HEK293 (cell line): Measurements from ENCODE around the gene PNPO.

Source experiments
- EGR2 ChIP-seq: fragments of 450-650 bp; formaldehyde crosslinking; IDR thresholded peaks from 2 replicates; pipeline ENCODE4 v1.5.1; 2016; ENCODE audit warnings: low read depth, missing biosample characterization, missing genetic modification characterization
- KLF8 ChIP-seq: fragments of 450-650 bp; formaldehyde crosslinking; IDR thresholded peaks from 2 replicates; pipeline ENCODE4 v1.5.1; 2016; ENCODE audit warnings: missing biosample characterization, missing genetic modification characterization
- SP7 ChIP-seq: fragments of 450-650 bp; formaldehyde crosslinking; IDR thresholded peaks from 2 replicates; pipeline ENCODE4 v1.5.1; 2016; ENCODE audit warnings: missing biosample characterization, missing genetic modification characterization
- ZNF175 ChIP-seq: fragments of 450-650 bp; formaldehyde crosslinking; IDR thresholded peaks from 2 replicates; pipeline ENCODE4 v1.5.1; 2016; ENCODE audit warnings: missing biosample characterization, missing genetic modification characterization
- ZNF202 ChIP-seq: fragments of 450-650 bp; formaldehyde crosslinking; IDR thresholded peaks from 2 replicates; pipeline ENCODE4 v1.5.1; 2016; ENCODE audit warnings: missing biosample characterization, missing genetic modification characterization, borderline replicate concordance
- ZNF23 ChIP-seq: fragments of 450-650 bp; formaldehyde crosslinking; IDR thresholded peaks from 2 replicates; pipeline ENCODE4 v1.5.1; 2016; ENCODE audit warnings: missing biosample characterization, missing genetic modification characterization, borderline replicate concordance
- ZNF292 ChIP-seq: fragments of 450-650 bp; formaldehyde crosslinking; IDR thresholded peaks from 2 replicates; pipeline ENCODE4 v1.5.1; 2016; ENCODE audit warnings: low read depth, missing biosample characterization, missing genetic modification characterization, borderline replicate concordance
- ZNF302 ChIP-seq: fragments of 450-650 bp; formaldehyde crosslinking; IDR thresholded peaks from 2 replicates; pipeline ENCODE4 v1.5.1; 2016; ENCODE audit warnings: missing biosample characterization, missing genetic modification characterization, low read depth
- ZNF354C ChIP-seq: fragments of 450-650 bp; formaldehyde crosslinking; IDR thresholded peaks from 2 replicates; pipeline ENCODE4 v1.5.1; 2016; ENCODE audit warnings: missing biosample characterization, missing genetic modification characterization, low read depth, borderline replicate concordance
- ZNF366 ChIP-seq: fragments of 450-650 bp; formaldehyde crosslinking; conservative IDR thresholded peaks from 2 replicates; pipeline ENCODE4 v1.5.1; 2016; ENCODE audit warnings: missing biosample characterization, missing genetic modification characterization
- ZNF398 ChIP-seq: fragments of 450-650 bp; formaldehyde crosslinking; IDR thresholded peaks from 2 replicates; pipeline ENCODE4 v1.5.1; 2017; ENCODE audit warnings: missing biosample characterization, missing genetic modification characterization
- ZNF488 ChIP-seq: fragments of 450-650 bp; formaldehyde crosslinking; IDR thresholded peaks from 2 replicates; pipeline ENCODE4 v1.5.1; 2016; ENCODE audit warnings: missing biosample characterization, missing genetic modification characterization
- ZNF701 ChIP-seq: fragments of 450-650 bp; formaldehyde crosslinking; IDR thresholded peaks from 2 replicates; pipeline ENCODE4 v1.5.1; 2016; ENCODE audit warnings: missing biosample characterization, missing genetic modification characterization
- ZNF776 ChIP-seq: fragments of 450-650 bp; formaldehyde crosslinking; IDR thresholded peaks from 2 replicates; pipeline ENCODE4 v1.5.0; 2017; ENCODE audit warnings: missing biosample characterization, missing genetic modification characterization, borderline replicate concordance
- ZNF777 ChIP-seq: fragments of 450-650 bp; formaldehyde crosslinking; IDR thresholded peaks from 2 replicates; pipeline ENCODE4 v1.5.1; 2017; ENCODE audit warnings: missing biosample characterization, missing genetic modification characterization, borderline replicate concordance
- ZSCAN18 ChIP-seq: fragments of 450-650 bp; formaldehyde crosslinking; IDR thresholded peaks from 2 replicates; pipeline ENCODE4 v1.5.1; 2016; ENCODE audit warnings: missing biosample characterization, missing genetic modification characterization
- ZXDB ChIP-seq: fragments of 450-650 bp; formaldehyde crosslinking; IDR thresholded peaks from 2 replicates; pipeline ENCODE4 v1.5.1; 2016; ENCODE audit warnings: missing biosample characterization, missing genetic modification characterization
- TF ChIP-seq, protein P1 (sequence below): fragments of 450-650 bp; formaldehyde crosslinking; IDR thresholded peaks from 2 replicates; pipeline ENCODE4 v1.5.1; 2016; ENCODE audit warnings: missing biosample characterization, missing genetic modification characterization
- TF ChIP-seq, protein P2 (sequence below): fragments of 450-650 bp; formaldehyde crosslinking; IDR thresholded peaks from 2 replicates; pipeline ENCODE4 v1.5.1; 2016; ENCODE audit warnings: missing biosample characterization, missing genetic modification characterization
- TF ChIP-seq, protein P3 (sequence below): fragments of 450-650 bp; formaldehyde crosslinking; IDR thresholded peaks from 2 replicates; pipeline ENCODE4 v1.5.0; 2017; ENCODE audit warnings: missing biosample characterization, missing genetic modification characterization, borderline replicate concordance
- TF ChIP-seq, protein P4 (sequence below): fragments of 450-650 bp; formaldehyde crosslinking; IDR thresholded peaks from 2 replicates; pipeline ENCODE4 v1.5.1; 2016; ENCODE audit warnings: missing biosample characterization, missing genetic modification characterization

Gene PNPO

GRCh38 chr17:47941246-47942095 lies at the start of gene PNPO (continued):
- TF ChIP-seq EGR2 (tag by site-specific recombination) (no peak), ZNF202 (tag by site-specific recombination) (no peak), ZNF777 (tag by site-specific recombination) (no peak), ZNF23 (no peak), KLF8 (peak; percentile 23; the same call in 1 of the 2 replicates), ZNF366 (tag by site-specific recombination) (peak; percentile 90), ZNF701 (tag by site-specific recombination) (no peak), ZSCAN18 (tag by site-specific recombination) (no peak), ZXDB (tag by site-specific recombination) (peak; percentile 57), ZNF398 (no peak), ZNF488 (no peak), ZNF776 (no peak), ZNF292 (tag by site-specific recombination) (no peak), ZNF302 (tag by site-specific recombination) (no peak), SP7 (tag by site-specific recombination) (0 out of 2 replicates have a peak, but pooled peaks have one; percentile 51), ZNF354C (tag by site-specific recombination) (no peak), ZNF175 (tag by site-specific recombination) (no peak)
- TF ChIP-seq, protein P1, sequence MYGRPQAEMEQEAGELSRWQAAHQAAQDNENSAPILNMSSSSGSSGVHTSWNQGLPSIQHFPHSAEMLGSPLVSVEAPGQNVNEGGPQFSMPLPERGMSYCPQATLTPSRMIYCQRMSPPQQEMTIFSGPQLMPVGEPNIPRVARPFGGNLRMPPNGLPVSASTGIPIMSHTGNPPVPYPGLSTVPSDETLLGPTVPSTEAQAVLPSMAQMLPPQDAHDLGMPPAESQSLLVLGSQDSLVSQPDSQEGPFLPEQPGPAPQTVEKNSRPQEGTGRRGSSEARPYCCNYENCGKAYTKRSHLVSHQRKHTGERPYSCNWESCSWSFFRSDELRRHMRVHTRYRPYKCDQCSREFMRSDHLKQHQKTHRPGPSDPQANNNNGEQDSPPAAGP, result no peak
- TF ChIP-seq, protein P2, sequence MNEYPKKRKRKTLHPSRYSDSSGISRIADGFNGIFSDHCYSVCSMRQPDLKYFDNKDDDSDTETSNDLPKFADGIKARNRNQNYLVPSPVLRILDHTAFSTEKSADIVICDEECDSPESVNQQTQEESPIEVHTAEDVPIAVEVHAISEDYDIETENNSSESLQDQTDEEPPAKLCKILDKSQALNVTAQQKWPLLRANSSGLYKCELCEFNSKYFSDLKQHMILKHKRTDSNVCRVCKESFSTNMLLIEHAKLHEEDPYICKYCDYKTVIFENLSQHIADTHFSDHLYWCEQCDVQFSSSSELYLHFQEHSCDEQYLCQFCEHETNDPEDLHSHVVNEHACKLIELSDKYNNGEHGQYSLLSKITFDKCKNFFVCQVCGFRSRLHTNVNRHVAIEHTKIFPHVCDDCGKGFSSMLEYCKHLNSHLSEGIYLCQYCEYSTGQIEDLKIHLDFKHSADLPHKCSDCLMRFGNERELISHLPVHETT (tag by site-specific recombination), result no peak
- TF ChIP-seq, protein P3, sequence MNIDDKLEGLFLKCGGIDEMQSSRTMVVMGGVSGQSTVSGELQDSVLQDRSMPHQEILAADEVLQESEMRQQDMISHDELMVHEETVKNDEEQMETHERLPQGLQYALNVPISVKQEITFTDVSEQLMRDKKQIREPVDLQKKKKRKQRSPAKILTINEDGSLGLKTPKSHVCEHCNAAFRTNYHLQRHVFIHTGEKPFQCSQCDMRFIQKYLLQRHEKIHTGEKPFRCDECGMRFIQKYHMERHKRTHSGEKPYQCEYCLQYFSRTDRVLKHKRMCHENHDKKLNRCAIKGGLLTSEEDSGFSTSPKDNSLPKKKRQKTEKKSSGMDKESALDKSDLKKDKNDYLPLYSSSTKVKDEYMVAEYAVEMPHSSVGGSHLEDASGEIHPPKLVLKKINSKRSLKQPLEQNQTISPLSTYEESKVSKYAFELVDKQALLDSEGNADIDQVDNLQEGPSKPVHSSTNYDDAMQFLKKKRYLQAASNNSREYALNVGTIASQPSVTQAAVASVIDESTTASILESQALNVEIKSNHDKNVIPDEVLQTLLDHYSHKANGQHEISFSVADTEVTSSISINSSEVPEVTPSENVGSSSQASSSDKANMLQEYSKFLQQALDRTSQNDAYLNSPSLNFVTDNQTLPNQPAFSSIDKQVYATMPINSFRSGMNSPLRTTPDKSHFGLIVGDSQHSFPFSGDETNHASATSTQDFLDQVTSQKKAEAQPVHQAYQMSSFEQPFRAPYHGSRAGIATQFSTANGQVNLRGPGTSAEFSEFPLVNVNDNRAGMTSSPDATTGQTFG (tag by site-specific recombination), result no peak
- TF ChIP-seq, protein P4, sequence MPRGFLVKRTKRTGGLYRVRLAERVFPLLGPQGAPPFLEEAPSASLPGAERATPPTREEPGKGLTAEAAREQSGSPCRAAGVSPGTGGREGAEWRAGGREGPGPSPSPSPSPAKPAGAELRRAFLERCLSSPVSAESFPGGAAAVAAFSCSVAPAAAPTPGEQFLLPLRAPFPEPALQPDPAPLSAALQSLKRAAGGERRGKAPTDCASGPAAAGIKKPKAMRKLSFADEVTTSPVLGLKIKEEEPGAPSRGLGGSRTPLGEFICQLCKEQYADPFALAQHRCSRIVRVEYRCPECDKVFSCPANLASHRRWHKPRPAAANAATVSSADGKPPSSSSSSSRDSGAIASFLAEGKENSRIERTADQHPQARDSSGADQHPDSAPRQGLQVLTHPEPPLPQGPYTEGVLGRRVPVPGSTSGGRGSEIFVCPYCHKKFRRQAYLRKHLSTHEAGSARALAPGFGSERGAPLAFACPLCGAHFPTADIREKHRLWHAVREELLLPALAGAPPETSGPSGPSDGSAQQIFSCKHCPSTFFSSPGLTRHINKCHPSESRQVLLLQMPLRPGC, result peak; percentile 46; the same call in 1 of the 2 replicates
